Stimulated activated CD4-positive, alpha-beta T cell treated with anti-CD3 and anti-CD28 coated beads, Interleukin-1b, Interleukin-23, amount 100 ng/mL, for 24 hours (primary cell): ENCODE measurements around the gene EIF2S1.

Source experiments
- DNase-seq, 4 experiments: peaks; one replicate each; pipeline ENCODE4 v3.0.0-alpha.2; 2020; ENCODE audit warnings: low read depth in 4 of 4, low spot score in 1 of 4

The EIF2S1 gene

DNA sequence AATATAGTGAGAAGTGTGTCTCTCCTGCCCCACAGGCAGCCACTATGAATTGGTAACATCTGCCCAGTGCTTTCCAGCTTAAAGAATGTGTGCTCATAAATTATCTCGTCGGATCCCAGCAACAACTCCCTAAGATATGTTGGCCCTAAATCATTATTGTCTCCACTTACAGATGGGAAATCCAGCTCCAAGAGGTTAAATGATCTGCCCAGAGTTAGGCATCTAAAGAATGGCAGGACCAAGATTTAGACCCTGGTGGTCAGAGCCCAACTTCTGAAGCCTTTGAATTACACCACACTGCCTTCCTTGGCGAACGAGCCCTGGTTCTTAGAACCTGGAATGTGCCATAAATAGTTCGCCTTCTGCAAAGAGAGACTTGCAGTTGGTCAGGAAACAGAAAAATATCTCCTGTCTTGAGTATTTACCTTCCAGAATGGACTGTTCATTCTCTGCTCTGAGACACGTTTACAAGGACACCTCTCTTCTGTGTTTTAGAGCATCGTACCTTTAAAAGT, 72.0 kb downstream of the EIF2S1 start:
- DNase-seq: no peak

DNA sequence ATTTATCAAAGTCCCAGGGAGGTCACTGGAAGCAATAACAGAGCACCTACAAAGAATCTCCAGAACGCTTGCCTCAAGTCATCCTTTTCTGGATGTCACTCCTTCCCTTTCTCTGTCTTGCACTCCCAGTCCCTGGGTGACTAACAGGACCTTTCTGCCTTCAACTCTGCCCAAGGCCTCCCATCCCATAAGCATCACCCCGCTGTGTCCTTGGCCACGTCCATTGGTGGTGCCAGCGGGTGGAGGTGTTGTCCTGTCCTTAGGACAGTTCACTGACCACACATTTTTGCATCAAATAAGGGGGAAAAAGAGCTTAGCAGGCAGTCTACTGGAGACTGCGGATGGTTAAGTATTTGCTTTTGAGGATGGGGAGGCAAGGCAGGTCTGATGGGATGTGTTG, 75.5 kb downstream of the EIF2S1 start:
- DNase-seq: no peak
